PC-9 (cell line): Measurements from ENCODE around the gene RPS28.

Experiments
- CTCF ChIP-seq: fragments of 200-600 bp; sonication (generic); conservative IDR thresholded peaks from 2 replicates; pipeline ENCODE4 v1.6.1; 2017; ENCODE audit warnings: mixed run types, antibody characterized with exemption, mild to moderate bottlenecking, moderate library complexity
- EZH2 ChIP-seq: fragments of 200-600 bp; sonication (generic); IDR thresholded peaks from 2 replicates; pipeline ENCODE4 v1.8.0; 2017; ENCODE audit warnings: antibody characterized with exemption, low read depth

DNA sequence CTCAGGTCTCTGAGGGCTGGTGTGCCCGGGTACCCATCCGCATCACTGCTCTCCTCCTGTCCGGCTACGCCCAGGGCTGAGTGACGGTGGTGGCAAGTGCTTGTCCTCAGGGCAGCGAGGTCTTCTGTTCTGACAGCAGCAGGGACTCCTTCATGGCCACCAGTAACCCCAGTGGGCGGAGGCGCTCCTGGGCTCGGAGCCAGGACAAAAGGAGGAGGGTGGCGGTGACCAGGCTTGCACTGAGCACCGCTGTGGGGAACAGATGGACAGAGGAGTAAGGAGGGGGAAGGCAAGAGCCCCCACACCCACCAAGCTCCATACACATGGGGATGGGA, 19.0 kb upstream of the RPS28 start:
- TF ChIP-seq CTCF (no peak), EZH2 (no peak)
